ENCODE results near the gene THRB.

The THRB gene

GRCh38 chr3:24435584-24435983, 59.1 kb downstream of the THRB start:
- no peak overlapping the region for H3K27ac ChIP-seq (ENCODE audit: low read depth, low read length)
- H3K9me3 ChIP-seq (ENCODE audit: insufficient read depth, low read length), result no peaks in the 10 kb centered on the region
- H3K79me2 ChIP-seq (ENCODE audit: insufficient read depth, low read length), result no peaks in the 10 kb centered on the region
- no peak overlapping the region for H3K4me3 ChIP-seq (ENCODE audit: insufficient read depth, low read length, poor library complexity, severe bottlenecking)
- H3K4me2 ChIP-seq (ENCODE audit: low read depth, low read length, poor library complexity, severe bottlenecking), result no peak overlapping the region
- no peak overlapping the region for H3K9ac ChIP-seq (ENCODE audit: low read length)
- no peaks in the 10 kb centered on the region for H3F3A ChIP-seq (ENCODE audit: insufficient read depth)
- H4K20me1 ChIP-seq (ENCODE audit: low read depth, low read length), result no peaks in the 10 kb centered on the region
- no peaks in the 10 kb centered on the region for H3K9me2 ChIP-seq (replicated peaks; ENCODE audit: insufficient read depth, low read length)
- no peak overlapping the region for H2AFZ ChIP-seq (ENCODE audit: low read depth, low read length, severe bottlenecking)
- TF ChIP-seq EZH2phosphoT487 (conservative IDR thresholded peaks at IDR 0.05; ENCODE audit: low read length) (no peak), CTCF (IDR thresholded peaks at IDR 0.05; ENCODE audit: insufficient read depth, low read length, poor library complexity, severe bottlenecking) (no peak)
- H3K36me3 ChIP-seq (ENCODE audit: low read length), result no peaks in the 10 kb centered on the region
- no peaks in the 10 kb centered on the region for H3K27me3 ChIP-seq (ENCODE audit: low read length)

DNA sequence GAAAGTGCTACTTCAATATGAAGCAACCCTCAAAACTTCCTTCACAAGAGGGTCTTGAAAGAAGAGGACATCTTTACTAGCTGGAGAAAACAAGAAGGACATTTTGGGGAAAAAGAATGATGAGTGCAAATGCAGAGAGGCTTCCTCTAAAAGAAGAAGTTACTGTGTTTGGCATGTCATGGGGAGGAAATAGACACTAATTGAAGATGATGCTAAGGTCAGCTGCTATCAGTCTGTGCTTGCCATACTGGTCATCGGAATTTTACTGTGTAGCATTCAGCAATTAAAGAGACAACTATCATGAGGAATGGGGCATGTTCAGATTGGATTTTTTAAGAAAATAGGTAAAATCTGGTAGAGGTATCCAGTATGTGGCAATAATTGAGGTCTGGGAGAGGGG, 60.0 kb downstream of the THRB start:
- H3K79me2 ChIP-seq (ENCODE audit: insufficient read depth, low read length), result no peaks in the 10 kb centered on the region
- H3K4me3 ChIP-seq (ENCODE audit: insufficient read depth, low read length, poor library complexity, severe bottlenecking), result no peak overlapping the region
- no peaks in the 10 kb centered on the region for H3K27me3 ChIP-seq (ENCODE audit: low read length)
- no peak overlapping the region for H3K4me2 ChIP-seq (ENCODE audit: low read depth, low read length, poor library complexity, severe bottlenecking)
- H2AFZ ChIP-seq (ENCODE audit: low read depth, low read length, severe bottlenecking), result no peak overlapping the region
- H3F3A ChIP-seq (ENCODE audit: insufficient read depth), result no peaks in the 10 kb centered on the region
- no peak overlapping the region for H3K27ac ChIP-seq (ENCODE audit: low read depth, low read length)
- no peak overlapping the region for H3K9ac ChIP-seq (ENCODE audit: low read length)
- H3K9me3 ChIP-seq (ENCODE audit: insufficient read depth, low read length), result no peaks in the 10 kb centered on the region
- no peaks in the 10 kb centered on the region for H3K36me3 ChIP-seq (ENCODE audit: low read length)
- no peaks in the 10 kb centered on the region for H4K20me1 ChIP-seq (ENCODE audit: low read depth, low read length)
- TF ChIP-seq EZH2phosphoT487 (conservative IDR thresholded peaks at IDR 0.05; ENCODE audit: low read length) (no peak), CTCF (IDR thresholded peaks at IDR 0.05; ENCODE audit: insufficient read depth, low read length, poor library complexity, severe bottlenecking) (no peak)
- no peaks in the 10 kb centered on the region for H3K9me2 ChIP-seq (replicated peaks; ENCODE audit: insufficient read depth, low read length)

DNA sequence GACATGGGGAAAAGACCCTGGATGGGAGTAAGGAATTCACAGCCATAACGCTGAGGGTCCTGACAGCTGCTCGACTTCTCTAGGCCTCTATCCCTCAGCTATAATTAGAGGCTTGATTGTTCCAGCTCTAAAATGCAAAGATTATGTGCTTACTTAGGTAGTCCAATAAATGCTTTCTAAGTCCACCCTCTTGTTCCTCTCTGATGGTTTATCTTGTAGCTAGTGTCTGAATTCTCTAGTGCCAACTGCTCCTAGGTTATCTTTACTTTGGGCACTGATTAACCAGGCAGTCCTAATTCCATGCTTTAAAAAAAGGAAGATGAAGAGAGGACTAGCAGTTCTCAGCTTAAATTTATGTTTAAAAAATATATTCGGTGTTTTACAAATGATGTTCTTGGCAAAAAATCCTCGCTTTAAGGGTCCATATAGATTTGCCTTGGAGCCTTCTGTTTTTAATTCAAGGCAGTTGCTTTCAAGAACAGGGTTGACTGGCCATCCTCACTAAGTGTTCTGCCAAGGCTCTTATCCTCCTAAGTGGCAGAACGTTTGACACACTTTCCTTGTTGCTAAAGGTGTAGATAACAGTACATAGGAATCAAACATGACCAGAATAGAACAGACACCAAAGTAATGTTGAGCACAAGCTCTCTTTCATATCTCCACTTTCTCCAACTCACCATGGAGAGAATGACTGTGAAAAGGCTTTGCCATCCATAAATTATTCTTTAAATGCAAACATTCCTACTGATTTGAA, 60.6 kb downstream of the THRB start:
- Histone ChIP-seq H3K4me3 (ENCODE audit: insufficient read depth, low read length, poor library complexity, severe bottlenecking) (no peak overlapping the region), H4K20me1 (ENCODE audit: low read depth, low read length) (no peaks in the 10 kb centered on the region), H3K79me2 (ENCODE audit: insufficient read depth, low read length) (no peaks in the 10 kb centered on the region), H3F3A (ENCODE audit: insufficient read depth) (no peaks in the 10 kb centered on the region), H3K4me2 (ENCODE audit: low read depth, low read length, poor library complexity, severe bottlenecking) (no peak overlapping the region), H3K27me3 (ENCODE audit: low read length) (no peaks in the 10 kb centered on the region), H3K27ac (ENCODE audit: low read depth, low read length) (no peak overlapping the region), H3K36me3 (ENCODE audit: low read length) (no peaks in the 10 kb centered on the region), H3K9ac (ENCODE audit: low read length) (no peak overlapping the region), H3K9me3 (ENCODE audit: insufficient read depth, low read length) (no peaks in the 10 kb centered on the region), H3K9me2 (replicated peaks; ENCODE audit: insufficient read depth, low read length) (no peaks in the 10 kb centered on the region), H2AFZ (ENCODE audit: low read depth, low read length, severe bottlenecking) (no peak overlapping the region)
- TF ChIP-seq EZH2phosphoT487 (conservative IDR thresholded peaks at IDR 0.05; ENCODE audit: low read length) (no peak), CTCF (IDR thresholded peaks at IDR 0.05; ENCODE audit: insufficient read depth, low read length, poor library complexity, severe bottlenecking) (no peak)

Measured in SU-DHL-6 (cell line).